Occipital lobe (tissue), 2 donors: Measurements from ENCODE around the gene ADCY7. TPM values are rescaled to one million over a fixed set of nuclear protein-coding genes. Genes with fewer than 3 reads are reported as not detected.

ENCODE experiments used
- DNase-seq: peaks from one replicate; lab custom pipeline; 2025; lab: John Stamatoyannopoulos, UW
- total RNA-seq: library from RNA; depleted of rRNA; stranded (reverse); fragments of >200 nt; gene quantifications from one replicate; pipeline ENCODE4 v1.2.3, GENCODE V29; 2014

Gene ADCY7
- total RNA-seq, 1 donor from 2014 or later, result 8.7 TPM

DNA sequence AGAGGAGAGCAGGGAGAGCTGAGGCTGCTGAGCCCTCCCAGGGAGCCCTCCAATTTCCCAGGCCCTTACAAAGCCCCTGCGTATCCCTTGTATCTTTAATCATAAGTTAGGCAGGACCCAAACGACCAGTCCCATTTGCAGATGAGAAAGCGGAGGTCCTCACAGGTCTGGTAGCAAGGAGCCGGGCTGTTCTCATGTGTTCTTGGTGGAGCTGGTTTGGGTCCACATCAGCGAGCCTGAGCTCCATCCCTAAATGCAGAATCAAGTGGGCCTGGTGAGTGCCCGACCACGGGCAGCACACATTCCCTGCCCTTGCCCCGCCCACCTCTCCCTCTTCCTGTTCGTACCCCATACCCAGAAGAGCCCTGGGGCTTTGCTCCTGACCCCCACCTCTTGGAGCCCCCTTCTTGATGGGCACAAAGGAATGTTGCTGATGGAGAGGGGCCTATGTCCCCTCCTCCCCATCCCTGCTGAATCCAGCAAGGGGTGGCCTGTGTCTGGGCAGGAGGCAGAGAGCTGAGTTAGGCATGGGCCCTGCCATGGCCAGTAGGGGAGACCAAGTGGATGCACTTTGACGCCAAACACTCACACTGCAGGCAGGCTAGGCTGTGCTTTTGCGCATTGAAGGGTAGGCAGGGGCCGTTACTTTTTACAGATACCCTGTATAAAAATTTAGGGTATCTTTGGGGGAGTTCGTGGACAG, 18.3 kb upstream of the ADCY7 start:
- no peak for DNase-seq

GRCh38 chr16:50248845-50249244, 17.5 kb upstream of the ADCY7 start:
- no peak for DNase-seq

DNA sequence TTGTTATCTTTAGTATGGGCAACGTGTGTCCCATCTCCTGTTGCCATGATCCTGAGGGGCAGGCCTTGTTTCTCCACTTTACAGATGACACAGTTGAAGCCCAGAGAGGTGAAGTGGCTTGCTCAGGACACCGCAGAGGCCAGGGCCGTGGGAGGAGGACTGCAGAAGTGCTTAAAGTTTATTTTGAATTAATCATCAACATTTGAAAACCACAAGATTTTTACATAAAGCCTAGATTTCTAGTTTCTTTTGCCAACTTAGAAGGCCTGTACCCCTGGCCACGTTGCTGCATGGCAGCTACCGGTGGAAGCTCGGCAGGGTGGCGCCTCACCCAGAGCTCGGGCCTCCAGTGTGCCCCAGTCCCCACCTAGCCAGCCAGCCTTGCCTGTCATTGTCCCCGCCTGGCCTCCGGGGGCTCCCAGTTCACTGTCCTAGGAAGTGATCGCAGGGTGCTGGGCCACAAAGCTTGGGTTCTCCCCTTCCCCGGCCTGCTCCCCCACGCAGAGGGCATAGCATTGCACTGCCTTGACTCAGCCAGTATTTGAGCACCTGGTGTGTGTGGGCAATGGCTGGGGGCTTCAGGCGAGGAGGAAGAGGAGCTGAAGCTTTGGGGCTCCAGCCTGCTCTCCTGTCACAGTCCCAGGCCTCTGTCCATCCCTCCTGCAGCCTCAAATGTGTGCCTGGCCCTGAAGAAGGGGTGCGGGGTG, 14.8 kb upstream of the ADCY7 start:
- DNase-seq, result no peak

- DNase-seq, result peak; percentile 36
These were observed 14.2 kb upstream of the ADCY7 start for GRCh38 chr16:50252082-50252611.

DNA sequence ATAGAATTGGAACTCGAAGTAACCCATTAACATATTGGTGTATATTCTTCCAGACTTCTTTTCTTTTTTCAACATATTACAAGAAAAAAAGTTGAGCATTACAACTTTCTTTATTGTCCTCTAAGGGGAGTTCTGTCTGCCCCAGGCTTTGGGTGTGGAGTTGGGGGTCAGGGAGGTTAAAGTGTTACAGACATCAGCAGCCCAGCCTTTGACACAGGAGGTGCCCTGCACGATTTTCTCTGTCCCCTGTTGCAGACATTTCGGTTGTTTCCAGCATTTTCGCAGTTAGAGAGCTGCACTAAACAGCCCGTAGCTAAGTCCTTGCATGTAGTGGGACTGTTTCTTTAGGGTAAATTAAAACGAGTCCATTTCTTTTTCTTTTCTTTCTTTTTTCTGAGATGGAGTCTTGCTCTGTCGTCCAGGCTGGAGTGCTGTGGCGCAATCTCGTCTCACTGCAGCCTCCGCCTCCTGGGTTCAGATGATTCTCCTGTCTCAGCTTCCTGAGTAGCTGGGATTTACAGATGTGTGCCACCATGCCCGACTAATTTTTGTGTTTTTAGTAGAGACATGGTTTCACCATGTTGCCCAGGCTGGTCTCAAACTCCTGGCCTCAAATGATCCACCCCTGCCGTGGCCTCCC, 13.4 kb upstream of the ADCY7 start:
- no peak for DNase-seq

DNA sequence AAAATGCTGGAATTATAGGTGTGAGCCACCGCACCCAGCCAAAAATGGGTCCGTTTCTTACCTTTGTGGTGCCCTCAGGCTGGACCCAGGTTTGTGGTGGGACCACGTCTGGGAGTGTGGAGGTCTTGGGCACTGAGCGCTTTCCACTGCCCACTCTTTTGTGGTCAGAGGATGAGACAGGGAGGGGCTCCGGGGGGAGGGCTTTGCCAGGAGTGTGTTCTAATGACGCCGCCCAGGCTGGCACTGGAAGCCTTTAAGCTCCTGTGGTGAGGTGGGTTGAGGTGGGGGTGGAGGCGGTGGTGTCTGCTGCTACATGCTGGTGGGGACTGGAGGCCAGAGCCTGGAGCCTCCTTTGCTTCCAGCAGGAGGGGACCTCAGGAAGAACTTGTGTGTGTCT, 12.8 kb upstream of the ADCY7 start:
- no peak for DNase-seq

- DNase-seq, result no peak
These were observed 12.3 kb upstream of the ADCY7 start for GRCh38 chr16:50254072-50254471.

- no peak for DNase-seq
These were observed 10.8 kb upstream of the ADCY7 start for GRCh38 chr16:50255538-50255937.

GRCh38 chr16:50256604-50257003, 9.7 kb upstream of the ADCY7 start:
- DNase-seq, result no peak

DNA sequence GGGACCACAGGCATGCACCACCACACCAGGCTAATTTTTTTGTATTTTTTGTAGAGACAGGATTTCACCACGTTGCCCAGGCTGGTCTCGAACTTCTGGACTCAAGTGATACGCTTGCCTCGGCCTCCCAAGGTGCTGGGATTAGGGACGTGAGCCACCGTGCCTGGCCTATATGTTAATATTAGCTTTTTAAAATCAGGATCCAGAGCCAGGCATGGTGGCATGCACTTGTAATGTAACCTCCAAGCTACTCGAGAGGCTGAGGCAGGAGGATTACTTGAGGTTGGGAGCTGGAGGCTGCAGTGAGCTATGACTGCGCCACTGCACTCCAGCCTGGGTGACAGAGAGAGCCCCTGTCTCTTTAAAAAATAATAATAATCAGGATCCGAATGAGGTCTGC, 8.5 kb upstream of the ADCY7 start:
- DNase-seq, result no peak

DNA sequence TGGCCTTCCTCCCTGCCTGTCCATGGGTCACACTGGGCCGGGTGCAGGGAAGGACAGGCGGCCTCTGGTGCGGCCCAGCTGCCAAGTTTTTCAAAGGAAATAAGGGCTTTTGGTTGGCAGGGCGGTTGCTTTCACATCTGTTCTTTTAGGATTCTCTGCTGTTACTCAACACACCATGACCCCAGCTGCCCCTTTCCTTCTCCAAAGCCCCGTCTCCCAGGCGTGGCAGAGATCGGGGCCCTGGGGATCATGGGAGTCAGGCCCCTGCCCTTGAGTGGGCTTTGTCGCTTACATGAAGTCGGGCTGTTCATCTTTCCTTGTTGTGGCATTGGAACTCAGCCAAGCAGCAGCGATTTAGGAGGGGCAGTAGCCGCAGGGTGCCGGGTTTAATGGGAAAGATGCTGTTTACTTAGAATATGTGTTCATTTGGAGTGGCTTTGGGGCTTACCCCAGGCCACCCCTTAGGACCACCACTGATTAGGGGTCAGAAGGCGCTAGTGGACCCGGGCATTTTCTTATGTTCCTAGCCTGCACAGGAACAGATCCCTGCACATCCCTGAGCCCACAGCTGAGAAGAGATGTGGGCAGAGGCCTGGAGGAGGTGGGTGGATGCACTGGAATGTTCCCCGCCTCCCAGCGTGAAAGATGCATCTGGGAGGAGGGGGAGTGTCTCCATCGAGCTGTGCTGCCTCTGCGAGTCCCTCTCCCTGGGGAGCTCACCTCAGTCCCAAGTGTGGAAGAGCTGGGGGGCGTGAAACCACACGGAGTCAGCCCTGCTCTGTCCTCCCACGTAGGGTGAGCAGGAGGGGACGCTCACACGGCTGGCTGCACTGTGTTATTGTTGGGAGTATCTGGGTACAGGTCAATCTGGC, 6.8 kb upstream of the ADCY7 start:
- DNase-seq, result no peak

GRCh38 chr16:50260206-50261159, 5.9 kb upstream of the ADCY7 start:
- DNase-seq, result no peak

DNA sequence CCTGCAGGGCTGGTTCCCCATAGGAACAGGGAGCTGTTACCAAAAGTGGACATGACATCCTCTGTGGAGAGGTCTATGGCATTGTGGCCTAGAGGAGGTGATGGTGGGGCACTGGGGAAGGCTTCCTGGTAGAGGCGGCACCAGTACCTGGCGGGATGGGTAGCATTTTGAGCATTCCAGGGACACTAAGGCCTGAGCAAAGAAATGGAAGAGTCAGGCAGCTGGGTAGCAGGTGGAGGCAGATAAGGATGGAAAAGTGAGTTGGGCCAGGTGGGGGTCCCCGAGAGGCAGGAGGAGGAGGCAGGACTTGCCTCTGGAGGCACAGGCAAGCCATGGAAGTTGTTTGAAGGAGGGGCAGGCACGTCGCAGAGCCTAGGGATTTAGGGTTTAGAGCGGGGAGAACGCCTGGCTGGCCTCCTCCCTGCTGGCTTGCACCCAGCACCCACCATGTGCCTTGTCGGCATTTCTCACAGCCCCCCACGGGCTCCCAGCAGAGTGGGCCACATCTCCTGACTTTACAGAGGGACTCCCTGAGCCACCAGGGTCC, 5.1 kb upstream of the ADCY7 start:
- no peak for DNase-seq

GRCh38 chr16:50261707-50262235, 4.6 kb upstream of the ADCY7 start:
- no peak for DNase-seq

DNA sequence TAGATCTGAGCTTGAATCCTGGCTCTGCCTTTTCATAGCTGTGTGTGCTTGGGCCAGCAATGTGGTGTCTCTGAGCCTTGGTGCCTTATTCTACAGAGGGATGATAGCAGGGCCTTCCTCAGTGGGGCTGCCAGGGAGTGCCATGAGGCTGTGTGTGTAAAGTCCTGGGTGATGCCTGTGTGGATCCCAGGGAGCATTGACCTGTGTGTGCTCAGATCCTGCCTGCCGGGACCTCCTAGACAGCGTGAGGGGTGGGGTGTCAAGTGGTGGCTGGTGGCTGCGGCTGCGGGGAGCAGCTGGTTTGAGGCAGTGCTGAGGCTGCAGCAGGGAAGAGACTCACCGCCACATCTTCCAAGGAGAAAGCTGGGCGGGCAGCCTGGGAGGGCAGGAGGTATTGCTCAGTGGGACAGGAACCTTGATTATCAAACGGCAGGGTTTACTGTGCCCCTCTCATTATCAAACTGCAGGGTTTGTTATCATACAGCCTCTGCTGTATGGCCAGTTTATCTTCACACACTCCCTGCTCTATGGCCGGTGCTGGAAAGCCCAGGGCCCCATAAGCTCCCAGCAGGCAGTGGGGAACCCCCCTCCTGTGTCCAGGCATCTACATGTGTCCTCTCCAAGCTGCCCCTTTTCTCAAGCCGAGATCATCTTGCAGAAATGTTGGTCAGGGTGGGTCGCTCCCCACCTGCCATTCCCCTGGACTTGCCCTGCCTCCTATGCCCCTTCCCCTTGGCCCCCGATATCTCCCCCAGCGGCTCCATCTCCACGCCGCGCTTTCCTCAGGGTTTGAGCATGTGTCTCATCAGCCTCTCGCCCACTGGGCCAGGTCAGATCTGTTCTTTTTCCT, 3.1 kb upstream of the ADCY7 start:
- no peak for DNase-seq

GRCh38 chr16:50263940-50264929, 2.1 kb upstream of the ADCY7 start:
- DNase-seq, result no peak

GRCh38 chr16:50265260-50265659, 1.1 kb upstream of the ADCY7 start:
- DNase-seq, result no peak
